GM06990 (cell line): Measurements from ENCODE around the gene SCD5.

Experiments used
- DNase-seq: peaks from one replicate; pipeline ENCODE4 v3.0.0-alpha.2; 2011; ENCODE audit not compliant: insufficient read length; ENCODE audit errors: extremely low read depth
- H3K27me3 ChIP-seq: replicated peaks from 2 replicates; pipeline ENCODE4 v1.6.0; 2011; ENCODE audit warnings: low read length; ENCODE audit not compliant: control insufficient read depth, insufficient read depth
- H3K36me3 ChIP-seq: 2 replicates; pipeline ENCODE4 v1.5.1; 2011; ENCODE audit warnings: low read length; ENCODE audit not compliant: control insufficient read depth, insufficient read depth
- H3K4me3 ChIP-seq: replicated peaks from 2 replicates; pipeline ENCODE4 v1.5.1; 2011; ENCODE audit warnings: low read depth, mild to moderate bottlenecking, control low read depth, low read length
- TF ChIP-seq, protein P1 (sequence below): IDR thresholded peaks from 2 replicates; pipeline ENCODE4 v1.5.1; 2011; ENCODE audit warnings: low read length, control low read depth, mild to moderate bottlenecking, inconsistent platforms; ENCODE audit not compliant: insufficient read depth, poor library complexity, severe bottlenecking

SCD5 gene

DNA sequence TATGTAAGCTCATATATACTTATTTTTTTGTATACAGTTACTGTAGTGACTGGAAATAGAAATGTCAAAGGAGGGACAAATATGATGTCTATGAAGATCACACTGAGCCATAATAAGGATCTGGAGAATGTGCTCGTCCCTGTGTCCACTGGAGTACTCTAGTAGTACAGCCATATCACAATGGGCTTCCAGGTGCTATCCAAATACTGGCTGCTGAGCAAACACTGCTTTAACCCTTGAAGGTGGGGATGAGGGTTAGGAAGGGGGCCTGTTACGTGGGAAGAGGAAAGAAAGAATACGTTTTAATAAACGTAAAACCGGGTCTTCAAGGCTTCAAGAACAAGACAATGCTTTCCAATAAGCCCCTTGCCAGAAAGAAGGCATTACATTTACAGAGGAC is 207.0 kb downstream of the SCD5 start:
- H3K36me3 ChIP-seq = no peaks in the 10 kb centered on the region
- TF ChIP-seq, protein P1, sequence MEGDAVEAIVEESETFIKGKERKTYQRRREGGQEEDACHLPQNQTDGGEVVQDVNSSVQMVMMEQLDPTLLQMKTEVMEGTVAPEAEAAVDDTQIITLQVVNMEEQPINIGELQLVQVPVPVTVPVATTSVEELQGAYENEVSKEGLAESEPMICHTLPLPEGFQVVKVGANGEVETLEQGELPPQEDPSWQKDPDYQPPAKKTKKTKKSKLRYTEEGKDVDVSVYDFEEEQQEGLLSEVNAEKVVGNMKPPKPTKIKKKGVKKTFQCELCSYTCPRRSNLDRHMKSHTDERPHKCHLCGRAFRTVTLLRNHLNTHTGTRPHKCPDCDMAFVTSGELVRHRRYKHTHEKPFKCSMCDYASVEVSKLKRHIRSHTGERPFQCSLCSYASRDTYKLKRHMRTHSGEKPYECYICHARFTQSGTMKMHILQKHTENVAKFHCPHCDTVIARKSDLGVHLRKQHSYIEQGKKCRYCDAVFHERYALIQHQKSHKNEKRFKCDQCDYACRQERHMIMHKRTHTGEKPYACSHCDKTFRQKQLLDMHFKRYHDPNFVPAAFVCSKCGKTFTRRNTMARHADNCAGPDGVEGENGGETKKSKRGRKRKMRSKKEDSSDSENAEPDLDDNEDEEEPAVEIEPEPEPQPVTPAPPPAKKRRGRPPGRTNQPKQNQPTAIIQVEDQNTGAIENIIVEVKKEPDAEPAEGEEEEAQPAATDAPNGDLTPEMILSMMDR = no peak
- DNase-seq = no peak
- H3K4me3 ChIP-seq = no peak overlapping the region
- no peaks in the 10 kb centered on the region; the same call in 1 of the 2 replicates for H3K27me3 ChIP-seq

DNA sequence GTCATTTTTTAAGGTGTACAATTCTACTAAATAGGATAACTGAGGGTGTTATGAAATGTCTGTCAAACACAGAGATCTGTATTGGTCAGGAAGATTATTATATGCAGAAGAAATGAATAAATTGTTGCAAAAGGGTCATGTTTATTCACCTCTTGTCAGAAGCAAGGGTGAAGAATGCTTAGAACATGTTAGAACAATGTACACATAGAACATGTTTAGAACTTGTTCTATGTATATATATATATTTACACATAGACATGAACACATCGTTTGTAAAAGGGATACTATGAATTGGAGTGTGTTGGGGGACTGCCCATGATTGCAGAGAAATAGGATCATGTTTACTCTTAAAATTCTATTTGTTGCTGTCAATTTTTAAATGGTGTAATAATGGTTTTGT is 208.8 kb downstream of the SCD5 start:
- DNase-seq = no peak
- TF ChIP-seq, protein P1 = no peak
- Histone ChIP-seq H3K36me3 (no peaks in the 10 kb centered on the region), H3K4me3 (no peak overlapping the region), H3K27me3 (no peaks in the 10 kb centered on the region; the same call in 1 of the 2 replicates)

DNA sequence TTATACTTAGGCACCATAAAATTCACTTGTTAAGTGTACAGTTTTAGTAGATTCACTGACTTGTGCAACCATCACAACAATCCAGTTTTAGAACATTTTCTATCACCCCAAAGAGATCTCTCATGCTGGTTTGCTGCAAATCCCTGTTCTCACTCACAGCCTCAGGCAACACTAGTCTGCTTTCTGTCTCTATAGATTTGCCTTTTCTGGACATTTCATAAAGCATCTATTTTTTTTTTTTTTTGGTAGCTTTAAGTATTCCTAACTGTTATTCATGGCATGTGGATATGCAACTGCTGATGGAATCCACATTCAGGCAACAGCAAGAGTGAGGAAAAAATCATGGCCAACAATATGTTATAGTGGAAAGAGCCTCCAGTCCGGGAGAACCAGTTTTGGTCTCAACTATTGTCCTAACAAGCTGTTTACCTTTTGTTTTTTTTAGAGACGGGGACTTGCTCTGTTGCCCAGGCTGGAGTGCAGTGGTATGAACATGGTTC is 209.8 kb downstream of the SCD5 start:
- Histone ChIP-seq H3K36me3 (no peaks in the 10 kb centered on the region), H3K27me3 (no peaks in the 10 kb centered on the region; the same call in 1 of the 2 replicates), H3K4me3 (no peak overlapping the region)
- TF ChIP-seq, protein P1 = no peak
- no peak for DNase-seq

DNA sequence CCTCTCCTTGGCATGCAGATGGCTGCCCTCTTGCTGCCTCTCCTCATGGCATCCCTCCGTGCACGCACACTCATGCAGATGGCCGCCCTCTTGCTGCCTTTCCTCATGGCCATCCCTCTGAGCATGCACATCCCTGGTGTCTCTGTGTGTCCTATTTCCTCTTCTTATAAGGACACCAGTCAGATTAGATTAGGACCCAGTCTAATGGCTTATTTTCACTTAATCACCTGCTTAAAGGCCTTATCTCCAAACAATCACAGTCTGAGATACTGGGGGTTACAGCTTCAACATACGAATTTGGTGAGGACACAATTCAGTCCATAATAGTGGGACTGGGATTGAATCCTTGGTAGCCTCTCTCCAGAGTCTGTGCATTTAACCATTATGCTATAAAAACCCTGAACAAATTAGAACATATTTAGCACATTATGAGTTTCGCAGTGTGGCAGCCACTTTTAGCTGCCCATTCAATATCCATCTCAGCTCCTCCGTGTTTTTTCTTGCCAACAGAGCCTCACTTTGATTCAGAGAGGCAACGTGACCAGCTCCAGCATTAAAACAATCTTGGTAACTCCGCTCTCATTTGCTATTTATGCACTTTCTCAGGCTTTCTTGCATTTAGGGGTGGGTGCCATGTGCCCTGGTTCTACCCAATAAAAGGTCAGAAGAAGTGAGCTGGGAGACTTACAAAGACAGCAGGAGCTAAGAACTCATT is 210.6 kb downstream of the SCD5 start:
- Histone ChIP-seq H3K27me3 (no peaks in the 10 kb centered on the region; the same call in 1 of the 2 replicates), H3K36me3 (no peaks in the 10 kb centered on the region), H3K4me3 (no peak overlapping the region)
- DNase-seq = no peak
- TF ChIP-seq, protein P1 = no peak

DNA sequence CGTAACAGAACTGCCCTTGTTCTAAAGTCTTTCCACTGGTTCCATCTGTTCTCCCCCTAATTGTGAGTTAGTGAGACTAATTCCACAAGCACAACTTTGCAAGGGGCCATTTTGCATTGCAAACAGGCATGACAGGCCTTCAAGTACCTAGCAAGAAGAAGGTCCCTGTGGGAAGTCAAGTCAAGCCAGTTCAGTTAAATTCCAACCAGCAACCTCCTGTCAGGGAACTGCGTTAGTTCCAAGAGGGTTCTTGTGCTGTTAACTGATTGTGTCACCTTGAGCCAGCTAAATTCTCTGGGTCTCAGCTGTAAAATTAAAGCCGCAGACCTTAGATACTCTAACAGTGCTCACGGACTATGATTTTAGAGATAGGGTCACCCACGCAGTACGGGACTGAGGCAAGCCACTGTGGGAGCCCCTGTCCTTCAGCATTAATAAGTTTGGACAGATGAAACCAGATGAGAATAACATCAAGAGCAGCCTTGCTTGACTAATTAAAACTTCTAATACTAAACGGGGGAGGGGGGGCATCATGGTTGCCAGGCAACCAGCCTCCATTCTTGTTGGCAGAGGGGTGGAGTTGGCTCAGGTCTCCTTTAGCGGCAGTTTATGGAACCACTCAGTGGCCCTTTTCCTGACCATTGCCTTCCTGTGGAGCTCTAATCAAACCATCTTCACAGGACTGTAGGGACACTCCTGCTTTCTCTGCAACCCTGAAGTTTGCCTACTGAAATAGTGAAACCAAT is 212.7 kb downstream of the SCD5 start:
- H3K27me3 ChIP-seq = no peaks in the 10 kb centered on the region
- no peak overlapping the region for H3K4me3 ChIP-seq
- TF ChIP-seq, protein P1 = no peak
- DNase-seq = no peak
- H3K36me3 ChIP-seq = no peaks in the 10 kb centered on the region
